Kidney glomerular epithelial cell (primary cell): Measurements from ENCODE around the gene FAM193A.
A peak's percentile ranks its signal among the peaks of the same experiment; 100 is the strongest.
"Not testable (repeated sequence)": the region's sequence is repeated elsewhere in the genome, so short reads cannot be mapped to it uniquely, and the experiment has no call there.

Source experiments
- DNase-seq: peaks from one replicate; lab custom pipeline; 2025; lab: John Stamatoyannopoulos, UW

The FAM193A gene

DNA sequence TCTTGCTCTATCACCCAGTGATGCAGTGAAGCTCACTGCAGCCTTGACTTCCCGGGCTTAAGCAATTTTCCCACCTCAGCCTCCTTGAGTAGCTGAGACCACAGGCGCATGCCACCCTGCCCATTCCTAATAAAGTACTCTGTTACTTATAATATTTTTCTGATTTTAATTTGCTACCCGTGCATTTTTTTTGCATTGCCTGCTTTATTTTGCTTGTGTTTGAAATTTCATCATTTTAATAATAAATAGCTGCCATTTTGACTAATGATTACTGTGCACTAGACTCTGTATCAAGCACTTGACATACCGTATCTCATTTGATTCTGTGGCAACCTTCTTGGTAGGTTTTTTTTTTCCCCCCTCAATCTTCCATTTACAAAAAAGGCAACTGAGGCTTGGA is 41.7 kb downstream of the FAM193A start:
- no peak for DNase-seq

DNA sequence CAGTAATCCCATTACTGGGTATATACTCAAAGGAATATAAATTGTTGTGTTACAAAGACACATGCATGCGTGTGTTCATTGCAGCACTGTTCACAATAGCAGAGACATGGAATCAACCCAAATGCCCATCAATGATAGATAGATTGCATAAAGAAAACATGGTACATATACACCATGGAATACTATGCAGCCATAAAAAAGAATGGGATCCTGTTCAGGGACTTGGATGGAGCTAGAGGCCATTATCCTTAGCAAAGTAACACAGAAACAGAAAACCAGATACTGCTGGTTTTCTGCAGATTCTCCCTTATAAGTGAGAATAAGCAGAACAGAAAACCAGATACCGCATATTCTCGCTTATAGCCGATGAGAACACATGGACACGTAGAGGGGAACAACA is 43.5 kb downstream of the FAM193A start:
- DNase-seq, result no peak

DNA sequence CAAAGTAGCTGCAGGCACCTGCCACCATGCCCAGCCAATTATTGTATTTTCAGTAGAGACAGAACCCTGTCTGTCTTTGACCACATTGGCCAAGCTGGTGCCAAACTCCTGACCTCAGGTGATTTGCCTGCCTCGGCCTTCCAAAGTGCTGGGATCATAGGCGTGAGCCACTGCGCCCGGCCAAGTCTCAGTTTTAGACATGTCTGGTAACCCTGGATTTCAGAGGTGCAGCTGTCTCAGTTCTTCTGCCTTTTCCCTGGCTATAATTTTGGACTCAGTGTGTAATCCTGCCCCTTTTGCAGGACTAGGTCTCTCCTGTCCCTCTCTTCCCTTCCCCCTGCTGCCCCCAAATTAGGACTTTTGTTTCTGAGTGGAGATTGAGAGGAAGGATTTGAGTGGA is 46.6 kb downstream of the FAM193A start:
- no peak for DNase-seq

DNA sequence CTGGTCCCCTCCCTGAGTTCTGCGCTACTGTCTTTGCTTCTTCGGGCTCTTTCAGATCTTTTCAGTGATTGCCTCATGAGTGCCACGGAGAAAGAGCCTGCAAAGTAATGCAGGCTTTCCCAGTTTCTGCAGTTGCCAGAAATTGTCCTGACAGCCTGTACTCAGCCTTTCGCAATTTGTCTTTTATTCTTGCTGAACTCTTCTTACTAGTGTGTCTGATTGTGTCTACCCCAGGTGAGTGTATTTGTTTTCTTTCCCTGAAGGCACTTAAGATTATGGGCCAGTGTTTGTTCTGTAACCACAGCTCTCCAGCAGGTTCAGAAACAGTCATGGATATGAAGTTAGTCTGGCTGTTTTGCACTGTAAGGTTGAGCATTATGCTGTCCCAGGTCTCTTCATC is 47.1 kb downstream of the FAM193A start:
- peak; percentile 32 for DNase-seq

DNA sequence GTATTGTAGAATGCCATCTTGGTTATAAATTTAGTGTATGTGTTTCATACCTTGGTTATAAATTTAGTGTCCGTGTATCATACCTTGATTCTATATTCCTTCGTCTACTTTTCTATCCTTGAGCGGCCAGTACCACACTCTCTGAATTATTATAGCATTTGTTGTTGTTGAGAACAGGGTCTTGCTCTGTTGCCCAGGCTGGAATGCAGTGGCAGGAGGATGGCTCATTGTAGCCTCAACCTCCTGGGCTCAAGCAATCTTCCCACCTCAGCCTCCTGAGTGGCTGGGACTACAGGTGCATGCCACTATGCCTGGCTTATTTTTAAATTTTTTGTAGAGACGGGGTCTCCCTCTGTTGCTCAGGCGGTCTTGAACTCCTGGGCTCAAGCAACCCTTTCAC is 50.1 kb downstream of the FAM193A start:
- no peak for DNase-seq

DNA sequence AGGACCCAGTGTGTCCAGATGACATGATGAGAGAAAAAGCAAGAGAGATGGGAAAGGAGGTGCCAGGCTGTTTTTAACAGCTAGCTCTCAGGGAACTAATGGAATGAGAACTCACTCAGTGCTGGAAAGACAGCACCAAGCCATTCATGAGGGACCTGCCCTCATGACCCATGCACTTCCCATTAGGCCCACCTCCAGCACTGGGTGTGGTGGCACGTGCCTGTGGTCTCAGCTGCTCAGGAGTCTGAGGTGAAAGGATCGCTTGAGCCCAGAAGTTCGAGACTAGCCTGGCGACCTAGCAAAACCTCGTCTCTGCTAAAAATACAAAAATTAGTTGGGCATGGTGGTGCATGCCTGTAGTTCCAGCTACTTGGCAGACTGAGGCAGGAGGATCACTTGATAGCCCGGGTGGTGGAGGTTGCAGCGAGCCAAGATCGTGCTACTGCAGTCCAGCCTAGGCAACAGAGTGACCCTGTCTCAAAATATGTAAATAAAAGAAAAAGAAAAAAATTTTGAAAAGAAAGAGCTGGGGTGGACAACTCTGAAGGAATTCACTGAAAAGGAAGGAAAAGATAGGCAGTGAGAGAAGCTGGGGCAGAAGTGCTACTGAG is 50.9 kb downstream of the FAM193A start:
- DNase-seq, result no peak

DNA sequence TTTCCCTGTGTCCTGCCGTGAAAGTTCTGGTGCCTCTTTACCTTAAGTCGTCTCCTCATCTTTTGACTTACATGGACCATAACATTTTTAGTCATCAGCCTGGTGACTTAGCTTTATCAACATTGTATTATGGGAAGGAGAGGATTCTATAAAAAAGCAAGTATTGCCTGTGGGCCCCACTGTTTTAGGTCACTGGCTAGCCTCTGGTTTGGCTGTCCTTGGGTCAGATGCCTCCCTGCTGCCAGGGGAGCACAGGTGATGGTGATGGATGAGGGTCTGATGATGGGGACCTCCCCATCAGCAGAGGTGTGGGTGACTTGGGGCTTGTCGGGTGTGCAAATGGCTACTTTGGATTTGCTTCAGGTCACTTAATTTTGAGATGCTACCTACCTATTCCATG is 51.8 kb downstream of the FAM193A start:
- no peak for DNase-seq

DNA sequence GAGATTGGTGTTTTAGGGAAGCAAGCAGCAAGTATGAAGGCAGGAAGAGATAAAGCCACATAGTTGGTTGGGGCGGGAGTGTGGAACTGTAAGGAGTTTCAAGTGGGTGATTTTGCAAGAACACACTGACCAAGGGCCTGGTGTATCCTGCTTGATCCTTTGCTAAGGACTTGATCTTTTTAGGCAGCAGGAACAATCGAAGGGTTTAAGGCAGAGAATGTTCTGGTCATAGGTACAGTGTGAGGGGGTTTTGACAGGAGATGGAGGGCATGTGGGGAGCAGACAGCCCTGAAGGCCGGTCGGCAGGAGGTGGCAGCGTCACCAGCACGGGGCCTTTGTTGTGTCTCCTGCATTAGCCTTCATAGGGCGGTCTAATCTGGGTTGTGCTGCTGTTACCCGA is 54.7 kb downstream of the FAM193A start:
- no peak for DNase-seq

DNA sequence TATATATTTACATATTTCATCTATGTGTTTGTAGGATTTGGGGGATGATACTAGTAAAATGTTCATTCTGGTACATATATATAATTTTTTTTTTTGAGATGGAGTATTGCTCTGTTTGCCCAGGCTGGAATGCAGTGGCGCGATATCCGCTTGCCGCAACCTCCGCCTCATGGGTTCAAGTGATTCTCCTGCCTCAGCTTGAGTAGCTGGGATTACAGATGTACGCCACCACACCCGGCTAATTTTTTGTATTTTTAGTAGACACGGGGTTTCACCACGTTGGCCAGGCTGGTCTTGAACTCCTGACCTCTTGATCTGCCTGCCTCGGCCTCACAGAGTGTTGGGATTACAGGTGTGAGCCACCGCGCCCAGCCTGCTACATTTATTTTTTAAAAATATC is 55.6 kb downstream of the FAM193A start:
- DNase-seq, result not testable (repeated sequence)

DNA sequence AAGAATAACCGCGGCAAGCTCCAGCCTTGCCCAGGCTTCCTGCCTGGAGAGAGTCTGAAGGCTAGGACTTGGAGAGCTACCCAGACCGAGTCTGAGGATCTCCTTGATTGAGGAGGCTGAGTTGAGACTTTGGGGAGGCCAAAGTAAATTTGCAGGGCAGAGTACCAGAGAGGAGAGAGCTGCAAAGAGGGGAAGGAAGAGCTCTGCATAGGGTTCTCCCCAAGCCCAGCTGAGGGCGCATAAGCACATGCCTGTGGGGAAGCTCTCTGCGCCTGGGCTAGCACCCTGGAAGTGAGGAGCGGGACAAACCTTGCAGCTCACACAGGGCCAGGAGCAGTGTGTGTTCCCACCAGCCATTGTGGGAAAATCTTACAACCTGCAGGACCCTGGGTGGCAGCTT is 56.1 kb downstream of the FAM193A start:
- no peak for DNase-seq

DNA sequence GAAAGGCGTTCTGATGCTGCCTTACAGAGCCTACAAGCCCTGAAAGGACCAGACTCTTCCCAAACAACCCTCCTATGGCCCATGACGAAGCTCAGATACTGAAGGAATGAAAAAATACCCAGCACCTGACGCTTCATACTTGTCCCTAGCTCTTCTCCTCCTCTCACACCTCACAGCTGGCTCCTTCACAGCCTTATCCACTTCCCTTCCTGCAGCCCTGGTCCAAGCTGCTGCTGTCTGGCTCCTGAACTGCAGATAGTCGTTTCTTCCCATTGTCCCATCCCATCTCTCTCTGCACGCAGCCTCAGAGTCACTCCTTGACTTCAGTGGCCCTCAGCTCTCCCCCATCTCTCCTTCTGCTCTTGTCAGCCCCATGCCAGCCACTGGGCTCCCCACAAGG is 56.6 kb downstream of the FAM193A start:
- no peak for DNase-seq

DNA sequence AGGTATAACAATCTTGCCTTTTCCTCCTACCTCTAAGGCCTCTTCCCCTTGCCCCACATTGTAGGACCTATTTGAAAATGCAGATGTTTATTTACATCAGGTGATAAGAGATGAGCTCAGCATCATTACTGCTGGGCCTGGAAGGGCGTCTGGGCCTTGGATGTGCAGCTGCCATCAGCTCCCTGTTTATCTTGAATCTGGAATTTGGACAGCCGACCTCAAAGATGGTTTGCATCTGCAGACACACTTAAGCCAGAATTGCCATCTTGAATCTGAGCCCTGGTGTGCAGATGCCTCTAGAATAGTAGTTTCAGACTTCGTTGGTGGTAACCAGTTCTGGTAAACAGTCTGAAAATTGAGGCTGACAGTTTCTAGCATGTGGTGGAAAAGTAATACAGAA is 59.0 kb downstream of the FAM193A start:
- DNase-seq, result no peak

DNA sequence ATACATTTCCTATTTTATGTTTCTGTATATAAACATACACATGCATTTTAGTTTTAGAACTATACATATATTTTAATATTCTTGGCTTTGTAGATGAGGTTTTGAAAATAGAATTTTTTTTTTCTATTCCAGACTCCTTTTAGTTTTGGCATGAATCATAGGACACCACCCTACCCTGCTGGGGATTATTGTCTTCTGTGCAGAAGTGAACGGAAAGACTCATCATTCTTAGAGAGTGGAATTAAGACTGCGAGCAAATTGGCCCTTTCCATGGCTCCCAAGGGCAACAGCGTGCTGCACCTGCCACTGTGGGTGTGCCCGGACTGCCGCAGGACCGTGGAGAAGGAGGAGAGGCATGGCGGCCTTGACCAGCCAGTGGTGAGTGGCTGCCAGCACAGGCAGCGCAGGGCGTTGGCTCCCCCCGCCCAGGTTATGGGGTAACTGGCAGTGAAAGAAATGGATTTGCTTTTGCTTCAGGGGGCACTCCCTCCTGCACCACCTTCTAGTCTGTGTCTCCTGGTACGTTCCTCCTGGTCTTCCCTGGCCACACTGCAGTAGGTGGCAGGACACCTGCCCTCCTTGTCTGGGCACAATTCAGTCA is 59.6 kb downstream of the FAM193A start:
- DNase-seq, result no peak

DNA sequence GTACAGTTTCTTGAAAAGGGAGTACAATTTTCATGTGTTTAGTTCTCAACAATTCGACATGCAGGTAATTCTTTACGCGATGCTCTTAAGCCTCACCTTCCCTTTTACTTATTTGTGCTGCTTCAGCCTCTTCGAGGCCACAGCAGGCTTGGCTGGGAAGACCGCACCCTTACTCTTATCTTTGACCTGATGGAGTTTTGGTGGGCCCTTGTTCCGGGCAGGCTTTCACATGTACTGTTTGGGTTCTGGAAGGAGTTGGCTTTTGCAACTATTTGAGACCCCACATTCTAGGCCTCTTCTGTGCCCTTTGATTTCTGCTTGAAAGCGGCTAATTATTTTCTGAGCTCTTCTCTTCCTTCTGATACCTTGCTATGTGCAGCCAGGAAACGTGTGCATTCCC is 60.2 kb downstream of the FAM193A start:
- no peak for DNase-seq

DNA sequence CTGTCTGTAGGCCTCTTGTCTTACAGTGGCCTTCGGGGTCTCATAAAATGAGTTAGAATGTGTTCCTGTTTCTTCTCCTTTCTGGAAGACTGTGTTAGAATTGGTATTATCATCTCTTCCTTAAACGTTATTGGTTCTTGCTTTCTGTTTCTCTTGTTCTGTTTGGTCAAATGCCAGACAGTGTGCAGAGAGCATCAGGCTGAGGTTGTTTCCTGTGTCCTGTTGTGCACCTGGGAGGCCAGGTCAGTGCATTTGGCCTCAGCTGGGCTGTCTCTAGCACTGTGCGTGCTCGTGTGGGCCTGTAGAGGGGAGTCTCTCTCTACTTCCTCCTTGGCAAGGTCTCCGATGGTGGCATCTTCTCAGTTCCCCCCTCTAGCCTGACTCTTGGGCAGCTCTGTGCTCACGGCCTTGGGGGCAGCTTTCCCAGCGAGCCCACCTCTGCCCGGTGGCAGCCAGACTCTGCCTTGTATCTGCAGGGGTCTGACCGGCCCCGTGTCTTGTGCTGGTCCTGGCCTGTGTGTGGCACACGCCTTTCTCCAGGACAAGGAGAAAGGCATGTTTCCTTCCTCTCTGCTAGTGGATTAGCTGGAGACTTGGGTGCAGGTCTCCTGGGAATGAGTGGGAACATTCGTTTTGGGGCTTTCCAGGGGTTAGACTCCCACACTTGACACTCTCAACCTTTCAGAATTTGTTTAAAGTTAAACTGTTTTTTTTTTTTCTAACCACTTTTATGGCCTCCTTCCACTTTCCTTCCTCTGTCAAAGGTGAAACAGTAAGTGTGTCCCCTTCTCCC is 62.3 kb downstream of the FAM193A start:
- no peak for DNase-seq

DNA sequence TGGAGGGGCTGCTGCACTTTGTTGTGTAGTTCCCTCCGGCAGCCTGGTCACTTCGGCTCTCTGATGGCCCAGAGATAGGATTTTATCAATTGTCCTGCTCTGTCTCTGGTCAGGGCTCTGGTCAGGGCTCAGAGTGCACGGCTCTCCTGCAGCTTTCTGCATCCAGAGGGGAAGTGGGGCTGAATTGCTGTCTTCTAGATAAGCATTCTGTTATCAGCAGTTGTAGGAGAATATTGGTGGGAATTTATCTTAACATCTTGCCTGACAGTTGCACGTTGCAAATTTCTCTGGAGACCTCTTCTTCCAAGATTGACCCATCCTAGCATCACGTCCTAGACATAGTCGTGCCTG is 62.8 kb downstream of the FAM193A start:
- no peak for DNase-seq

DNA sequence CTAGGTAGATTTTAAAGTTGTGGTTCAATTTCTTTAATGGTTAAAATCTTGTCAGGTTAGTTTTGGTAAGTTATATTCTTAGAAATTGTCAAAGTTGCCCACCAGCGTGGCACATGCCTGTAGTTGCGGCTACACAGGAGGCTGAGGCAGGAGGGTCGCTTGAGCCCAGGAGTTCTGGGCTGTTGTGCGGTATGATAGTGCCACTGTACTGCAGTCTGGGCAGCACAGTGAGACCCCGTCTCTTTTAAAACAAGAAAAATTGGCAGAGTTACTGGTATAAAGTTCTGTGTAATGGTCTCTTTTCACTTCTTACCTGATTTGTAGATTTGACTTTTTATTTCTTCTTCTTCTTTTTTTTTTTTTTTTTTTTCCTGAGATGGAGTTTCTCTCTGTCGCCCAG is 64.4 kb downstream of the FAM193A start:
- no peak for DNase-seq

DNA sequence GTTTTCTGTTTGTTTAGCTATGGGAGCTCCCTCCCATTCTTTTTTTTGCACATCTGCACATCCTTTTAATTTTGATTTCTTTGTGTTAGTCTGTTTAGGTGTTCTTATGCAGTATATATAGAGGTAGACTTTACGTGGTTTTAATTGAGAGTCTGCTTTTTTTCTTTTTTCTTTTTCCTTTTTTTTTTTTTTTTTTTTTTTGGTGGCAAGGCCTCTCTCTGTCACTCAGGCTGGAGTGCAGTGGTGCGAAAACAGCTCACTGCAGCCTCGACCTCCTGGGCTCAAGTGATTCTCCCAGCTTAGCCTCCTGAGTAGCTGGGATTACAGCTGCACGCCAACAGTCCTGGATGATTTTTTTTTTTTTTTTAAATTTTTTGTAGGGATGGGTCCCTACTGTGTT is 68.2 kb downstream of the FAM193A start:
- DNase-seq, result no peak

DNA sequence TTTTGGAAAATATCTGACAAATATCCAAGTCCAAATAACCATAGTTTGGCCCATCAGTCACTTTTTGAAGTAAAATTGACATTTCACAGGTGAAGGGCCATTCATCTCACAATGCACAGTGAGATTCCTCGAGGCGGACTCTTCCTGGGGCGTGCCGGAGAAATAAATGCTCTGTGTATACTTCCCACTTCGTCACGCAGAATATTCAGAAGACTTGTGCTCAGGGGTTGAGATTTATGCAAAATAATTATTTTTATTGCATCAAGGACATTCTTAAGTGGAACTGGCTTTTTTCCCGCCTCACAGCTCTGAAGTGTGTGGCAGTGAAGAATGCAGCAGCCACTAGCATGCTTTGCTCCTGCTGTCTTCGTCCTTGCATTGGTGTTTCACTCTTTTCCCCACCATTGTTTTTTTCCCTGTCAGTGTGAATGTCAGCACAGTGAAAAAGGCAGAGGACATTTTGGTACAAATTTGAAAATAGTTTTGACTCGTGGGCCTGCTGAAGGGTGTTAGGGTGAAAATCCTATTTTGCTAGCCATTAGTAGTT is 70.6 kb downstream of the FAM193A start:
- DNase-seq, result no peak

DNA sequence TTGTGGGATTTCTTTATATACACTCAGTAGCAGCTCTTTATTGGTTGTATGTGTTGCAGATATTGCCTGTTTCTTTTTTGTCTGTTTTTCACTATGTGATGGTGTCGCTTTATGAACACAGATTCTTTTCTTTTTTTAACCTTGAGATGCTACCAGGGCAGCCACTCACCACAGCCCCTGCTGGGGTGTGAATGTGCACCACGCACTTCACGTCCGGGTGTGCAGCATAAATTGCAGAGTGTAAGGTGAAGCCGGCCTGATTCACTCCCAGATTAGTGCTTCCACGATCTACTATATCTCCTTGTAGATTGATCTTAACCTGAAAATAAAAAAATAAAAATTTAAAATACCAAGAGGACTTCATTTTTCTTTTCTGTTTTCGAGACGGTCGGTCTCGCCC is 71.4 kb downstream of the FAM193A start:
- DNase-seq, result no peak

DNA sequence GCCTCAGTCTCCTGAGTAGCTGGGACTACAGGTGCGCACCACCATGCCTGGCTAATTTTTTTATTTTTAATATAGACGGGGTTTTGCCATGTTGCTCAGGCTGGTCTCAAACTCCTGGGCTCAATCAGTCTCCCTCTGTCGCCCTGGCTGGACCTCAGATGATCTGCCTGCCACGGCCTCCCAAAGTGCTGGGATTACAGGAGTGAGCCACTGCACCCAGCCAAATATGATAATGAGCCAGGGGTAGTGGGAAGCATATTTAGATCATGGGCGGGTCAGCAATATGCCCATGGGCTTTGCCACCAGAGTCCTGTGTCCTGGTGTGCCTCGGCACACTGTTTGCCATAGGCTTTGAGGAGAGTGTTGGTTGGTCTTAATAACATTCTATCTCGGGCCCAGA is 71.8 kb downstream of the FAM193A start:
- DNase-seq, result no peak

DNA sequence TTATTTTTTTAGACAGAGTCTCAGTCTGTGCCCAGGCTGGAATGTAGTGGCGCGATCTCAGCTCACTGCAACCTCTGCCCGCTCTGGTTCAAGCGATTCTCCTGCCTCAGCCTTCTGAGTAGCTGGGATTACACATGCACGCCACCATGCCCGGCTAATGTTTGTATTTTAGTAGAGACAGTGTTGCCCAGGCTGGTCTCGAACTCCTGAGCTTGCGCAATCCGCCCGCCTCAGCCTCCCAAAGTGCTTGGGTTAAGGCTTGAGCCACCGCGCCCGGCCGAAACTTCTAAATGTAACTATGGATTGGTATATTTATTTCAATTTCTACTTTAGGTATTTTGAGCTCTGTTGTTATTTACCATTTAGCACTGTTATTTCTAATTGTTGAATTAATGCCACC is 79.4 kb downstream of the FAM193A start:
- no peak for DNase-seq

DNA sequence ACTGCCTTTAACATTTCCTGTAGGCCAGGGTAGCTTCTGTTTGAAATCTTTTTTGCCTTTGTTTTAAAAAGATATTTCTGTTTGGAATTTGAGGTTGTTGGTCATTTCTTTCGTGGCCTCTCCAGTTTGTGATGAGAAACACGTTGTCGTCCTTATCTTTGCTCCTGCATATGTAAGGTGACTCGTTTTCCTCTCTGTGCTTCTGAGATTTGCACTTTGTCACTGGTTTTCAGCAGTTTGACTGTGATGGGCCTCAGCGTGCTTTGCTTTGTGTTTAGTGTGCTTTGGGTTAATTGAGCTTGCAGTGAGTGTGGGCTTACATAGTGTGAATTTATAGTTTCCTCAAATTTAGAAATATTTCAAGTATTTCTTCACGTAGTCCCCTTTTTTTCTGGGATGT is 81.5 kb downstream of the FAM193A start:
- no peak for DNase-seq
